ENCODE results near the gene SZT2. TPM values are rescaled to one million over a fixed set of nuclear protein-coding genes. Genes with fewer than 3 reads are reported as not detected.
"Not testable (repeated sequence)": the region's sequence is repeated elsewhere in the genome, so short reads cannot be mapped to it uniquely, and the experiment has no call there.

SZT2 gene
- total RNA-seq, 2 donors from 2014 or later: 25.9 to 61.6 TPM

GRCh38 chr1:43452789-43453441 lies 63.2 kb downstream of the SZT2 start:
- Histone ChIP-seq H3K9me3 (no peaks in the 10 kb centered on the region), H3K27ac (peak overlapping the region; percentile 78 to 94 (median 89)), H3K4me1 (peaks cover 30% of the 10 kb centered on the region), H3K27me3 (no peaks in the 10 kb centered on the region), H3K4me3 (peak overlapping the region in 1 of 2 donors; percentile 20), H3K36me3 (replicated peaks in 1 of 2; ENCODE audit: insufficient read depth in 1 of 2, low read depth in 2 of 2) (peaks cover 9 to 13% of the 10 kb centered on the region in 2 donors)
- WGBS, 2 donors: 12 to 32% methylated on average over 5 to 10 of the region's 10 CpGs
- no peak for TF ChIP-seq POLR2A (IDR thresholded peaks at IDR 0.05)
- intact Hi-C loops (cut with DNase I): no loop called here
- peak; percentile 41 to 61 (median 52) for DNase-seq
- ATAC-seq: peak; percentile 5

DNA sequence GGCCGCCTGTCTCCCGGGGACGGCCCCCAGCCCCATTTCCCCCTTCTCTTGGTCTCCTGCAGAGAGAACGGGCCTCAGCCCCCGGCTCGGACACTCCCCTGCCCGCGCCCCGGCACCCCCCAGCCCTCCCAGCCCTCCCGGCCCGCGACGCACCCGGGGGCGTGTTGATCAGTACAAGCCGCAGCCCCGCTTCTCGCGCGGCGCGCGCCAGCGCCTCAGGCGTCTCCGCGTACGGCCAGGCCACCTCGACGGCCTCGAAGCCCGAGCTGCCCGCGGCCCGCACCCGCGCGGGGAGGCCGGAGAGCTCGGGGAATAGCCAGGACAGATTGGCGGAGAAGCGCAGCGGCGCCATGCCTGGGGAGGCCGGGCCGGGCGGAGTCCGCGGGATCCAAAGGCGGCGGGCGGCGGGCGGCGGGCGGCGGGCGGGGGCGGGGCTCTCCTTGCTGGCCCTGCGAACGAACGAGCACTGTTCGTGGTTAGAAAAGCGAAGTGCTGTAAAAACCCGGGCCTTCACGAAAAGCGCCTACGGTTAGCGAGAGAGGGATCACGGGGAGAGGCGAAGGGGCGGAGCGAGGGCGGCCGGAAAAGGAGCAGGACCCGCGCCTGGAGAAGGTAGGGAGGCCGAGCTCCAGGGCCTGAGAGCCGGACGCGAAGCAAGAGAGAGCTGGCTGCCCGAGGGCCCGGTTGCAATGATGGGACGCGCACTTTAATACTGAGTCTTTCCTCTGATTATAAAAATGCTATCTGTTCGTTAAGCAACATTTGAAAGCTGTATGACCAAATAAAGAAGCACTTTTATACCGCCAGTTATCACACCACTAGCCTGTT lies 64.0 kb downstream of the SZT2 start, which contains the start of gene HYI:
HYI (minus strand) TSS at position 490 of the 828 bp plus-strand sequence; CDS start at position 352, 138 bp downstream.
- Histone ChIP-seq H3K9me3 (no peaks in the 10 kb centered on the region), H3K27me3 (no peaks in the 10 kb centered on the region), H3K4me3 (peak within 1 kb of the TSS in 1 of 2 donors; percentile 20), H3K27ac (peak within 1 kb of the TSS; percentile 78 to 94 (median 89)), H3K36me3 (replicated peaks in 1 of 2; ENCODE audit: insufficient read depth in 1 of 2, low read depth in 2 of 2) (peaks cover 9 to 13% of the 10 kb centered on the region in 2 donors), H3K4me1 (peaks cover 24% of the 10 kb centered on the region)
- TF ChIP-seq, protein P1, sequence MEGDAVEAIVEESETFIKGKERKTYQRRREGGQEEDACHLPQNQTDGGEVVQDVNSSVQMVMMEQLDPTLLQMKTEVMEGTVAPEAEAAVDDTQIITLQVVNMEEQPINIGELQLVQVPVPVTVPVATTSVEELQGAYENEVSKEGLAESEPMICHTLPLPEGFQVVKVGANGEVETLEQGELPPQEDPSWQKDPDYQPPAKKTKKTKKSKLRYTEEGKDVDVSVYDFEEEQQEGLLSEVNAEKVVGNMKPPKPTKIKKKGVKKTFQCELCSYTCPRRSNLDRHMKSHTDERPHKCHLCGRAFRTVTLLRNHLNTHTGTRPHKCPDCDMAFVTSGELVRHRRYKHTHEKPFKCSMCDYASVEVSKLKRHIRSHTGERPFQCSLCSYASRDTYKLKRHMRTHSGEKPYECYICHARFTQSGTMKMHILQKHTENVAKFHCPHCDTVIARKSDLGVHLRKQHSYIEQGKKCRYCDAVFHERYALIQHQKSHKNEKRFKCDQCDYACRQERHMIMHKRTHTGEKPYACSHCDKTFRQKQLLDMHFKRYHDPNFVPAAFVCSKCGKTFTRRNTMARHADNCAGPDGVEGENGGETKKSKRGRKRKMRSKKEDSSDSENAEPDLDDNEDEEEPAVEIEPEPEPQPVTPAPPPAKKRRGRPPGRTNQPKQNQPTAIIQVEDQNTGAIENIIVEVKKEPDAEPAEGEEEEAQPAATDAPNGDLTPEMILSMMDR (IDR thresholded peaks at IDR 0.05): no peak
- TF ChIP-seq POLR2A (IDR thresholded peaks at IDR 0.05): peak in 2 of 3 donors; percentile 69 to 73
- WGBS, 2 donors: 0 to 2% methylated on average over 21 to 79 of the region's 87 CpGs
- intact Hi-C loops (cut with DNase I): no loop called here
- ATAC-seq (peak; percentile 77), DNase-seq (peak; percentile 88 to 92 (median 89))

DNA sequence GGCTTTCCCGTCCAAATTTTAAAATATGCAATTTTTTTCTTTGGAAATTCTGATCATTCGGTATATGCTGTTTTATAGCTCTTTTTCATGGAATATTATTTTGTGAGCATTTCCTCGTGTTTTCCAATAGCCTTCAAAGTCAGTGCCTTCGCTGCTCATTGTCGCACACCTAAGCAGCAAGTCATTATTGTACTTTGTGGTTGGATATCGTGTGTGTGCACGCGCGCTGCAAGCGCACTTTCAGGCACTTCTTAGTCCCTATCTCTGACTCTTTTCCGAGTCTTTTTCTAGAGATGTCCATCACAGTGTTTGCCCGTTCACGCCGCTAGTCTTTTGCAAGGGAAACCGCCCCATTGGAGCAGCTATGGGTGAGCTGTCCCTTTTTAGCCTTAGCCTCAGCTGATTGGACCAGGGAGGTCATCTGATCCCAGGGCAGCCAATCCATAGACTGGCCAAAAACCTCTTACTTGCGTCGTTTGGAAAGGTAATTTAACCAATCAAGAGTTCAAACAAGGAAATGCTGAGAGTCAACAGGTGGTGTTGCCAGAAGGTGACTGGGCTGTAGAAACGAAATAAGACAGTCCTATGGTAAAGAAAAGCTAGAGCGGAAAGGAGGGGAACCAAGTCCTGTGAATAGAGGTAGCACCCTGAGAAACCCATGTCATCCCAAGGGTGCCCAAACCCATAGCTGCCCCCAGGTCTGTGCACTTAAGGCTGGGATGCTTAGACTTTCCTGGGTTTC lies 64.7 kb downstream of the SZT2 start:
- Histone ChIP-seq H3K4me3 (peak overlapping the region in 1 of 2 donors; percentile 7), H3K27ac (peak overlapping the region; percentile 78 to 94 (median 89)), H3K4me1 (peaks cover 24% of the 10 kb centered on the region), H3K27me3 (no peaks in the 10 kb centered on the region), H3K36me3 (replicated peaks in 1 of 2; ENCODE audit: insufficient read depth in 1 of 2, low read depth in 2 of 2) (peaks cover 8 to 9% of the 10 kb centered on the region in 2 donors), H3K9me3 (no peaks in the 10 kb centered on the region)
- TF ChIP-seq, protein P1 (IDR thresholded peaks at IDR 0.05): peak in 4 of 7 experiments; percentile 37 to 48 (median 44)
- peak; percentile 46 to 81 (median 69) for TF ChIP-seq POLR2A (IDR thresholded peaks at IDR 0.05)
- ATAC-seq: peak; percentile 90
- peak; percentile 88 to 95 (median 92) for DNase-seq
- 6 to 7% methylated on average over 19 of the region's 19 CpGs for WGBS, 2 donors
- intact Hi-C loops (cut with DNase I): no loop called here

DNA sequence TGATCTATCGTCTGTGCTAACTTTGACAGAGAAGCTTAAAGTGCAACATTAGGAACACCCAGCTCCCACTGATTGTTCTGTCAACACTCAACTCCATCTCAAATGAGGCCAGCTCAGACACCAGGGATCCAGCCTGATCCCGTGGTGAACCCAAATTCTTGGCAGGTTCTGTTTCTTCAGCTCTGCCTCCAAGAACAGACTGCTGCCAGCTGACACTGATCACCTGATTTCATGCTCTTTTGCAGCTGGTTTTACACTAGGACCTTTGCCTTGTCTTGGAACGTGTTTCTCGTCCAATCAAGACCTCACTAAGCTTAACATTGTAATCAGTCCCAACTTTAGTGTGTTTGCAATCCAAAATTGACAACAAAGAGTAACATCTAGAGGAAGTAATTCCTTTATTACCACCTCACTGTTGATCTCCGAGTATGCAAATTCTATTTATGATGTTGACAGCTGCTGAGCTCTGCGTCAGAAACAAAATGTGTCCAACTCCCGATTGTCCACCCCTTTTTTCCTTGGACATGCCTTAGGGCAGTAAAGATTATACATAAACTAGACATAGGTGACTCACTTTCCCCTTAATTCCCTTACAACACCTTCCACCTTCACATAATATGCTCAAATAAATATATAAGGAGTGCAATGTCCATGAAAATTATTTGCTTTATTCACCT lies 65.7 kb downstream of the SZT2 start:
- intact Hi-C loops (cut with DNase I): no loop called here
- WGBS, 2 donors: 36 to 38% methylated on average over 7 of the region's 7 CpGs
- DNase-seq: peak; percentile 51 to 75 (median 54)
- Histone ChIP-seq H3K9me3 (no peaks in the 10 kb centered on the region), H3K4me3 (no peak overlapping the region), H3K27me3 (no peaks in the 10 kb centered on the region), H3K4me1 (peaks cover 24% of the 10 kb centered on the region), H3K36me3 (replicated peaks in 1 of 2; ENCODE audit: insufficient read depth in 1 of 2, low read depth in 2 of 2) (peaks cover 2 to 9% of the 10 kb centered on the region in 2 donors), H3K27ac (peak overlapping the region; percentile 78 to 94 (median 89))
- TF ChIP-seq POLR2A (IDR thresholded peaks at IDR 0.05): no peak
- TF ChIP-seq, protein P1 (IDR thresholded peaks at IDR 0.05): peak in 1 of 7 experiments; percentile 2
- peak; percentile 16 for ATAC-seq

DNA sequence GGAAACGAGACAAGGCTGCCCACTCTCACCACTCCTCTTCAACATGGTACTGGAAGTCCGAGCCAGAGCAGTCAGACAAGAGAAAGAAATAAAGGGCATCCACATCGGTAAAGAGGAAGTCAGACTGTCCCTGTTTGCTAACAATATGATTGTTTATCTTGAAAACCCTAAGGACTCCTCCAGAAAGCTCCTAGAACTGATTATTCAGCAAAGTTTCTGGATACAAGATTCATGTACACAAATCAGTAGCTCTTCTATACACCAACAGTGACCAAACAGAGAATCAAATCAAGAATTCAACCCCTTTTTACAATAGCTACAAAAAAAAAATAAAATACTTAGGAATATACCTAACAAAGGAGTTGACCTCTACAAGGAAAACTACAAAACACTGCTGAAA lies 68.7 kb downstream of the SZT2 start:
- H3K27me3 ChIP-seq; H3K36me3 ChIP-seq (replicated peaks in 1 of 2; ENCODE audit: insufficient read depth in 1 of 2, low read depth in 2 of 2); DNase-seq; H3K9me3 ChIP-seq; H3K27ac ChIP-seq; intact Hi-C loops (cut with DNase I); H3K4me3 ChIP-seq; ATAC-seq: not testable (repeated sequence)
- 85 to 97% methylated on average over 3 of the region's 3 CpGs for WGBS, 2 donors
- peaks cover 12% of the 10 kb centered on the region for H3K4me1 ChIP-seq
